Bone marrow (tissue), 2 donors: ENCODE measurements around the gene TNFRSF21.
"Not testable (repeated sequence)": the region's sequence is repeated elsewhere in the genome, so short reads cannot be mapped to it uniquely, and the experiment has no call there.

ENCODE experiments used
- DNase-seq, 2 donors: peaks; one replicate each; lab custom pipeline; 2025; lab: John Stamatoyannopoulos, UW

TNFRSF21 gene

DNA sequence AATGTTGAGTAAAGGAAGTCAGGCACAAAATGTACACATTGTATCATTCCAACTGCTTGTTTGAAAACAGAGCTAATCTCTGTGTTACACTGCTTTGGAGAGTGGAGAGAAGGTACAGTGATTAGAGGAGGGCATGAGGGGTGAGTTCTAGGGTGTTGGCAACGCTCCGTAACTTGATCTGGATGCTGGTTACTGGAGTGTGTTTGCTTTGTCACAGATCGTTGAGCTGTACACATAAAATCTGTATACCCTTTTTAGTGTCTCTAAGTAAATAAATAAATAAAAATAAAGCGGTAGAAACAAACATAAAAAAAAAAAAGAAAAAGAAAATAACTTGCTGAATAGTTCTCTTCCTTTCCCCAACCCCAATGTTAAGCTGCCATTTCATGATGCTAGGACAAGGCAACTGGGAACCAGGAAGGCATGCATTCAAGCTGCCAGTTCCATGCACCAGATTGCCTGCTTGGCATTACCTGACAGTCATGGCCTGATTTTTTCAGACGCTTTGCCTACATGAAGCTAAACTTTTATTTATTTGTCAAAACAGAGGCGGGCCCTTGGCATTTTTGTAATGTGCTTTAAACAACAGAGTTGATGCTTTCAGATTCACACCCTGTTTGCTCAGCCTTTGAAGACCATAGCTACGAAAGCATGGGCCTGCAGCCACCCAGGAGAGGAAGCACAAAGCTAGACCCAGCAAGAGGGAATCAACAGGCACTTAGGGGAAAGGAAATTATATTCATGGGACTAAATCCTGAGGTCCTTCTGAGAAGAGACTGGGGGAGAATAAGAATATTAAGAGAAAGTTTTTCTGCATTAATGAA, 21.2 kb downstream of the TNFRSF21 start:
- DNase-seq = no peak

DNA sequence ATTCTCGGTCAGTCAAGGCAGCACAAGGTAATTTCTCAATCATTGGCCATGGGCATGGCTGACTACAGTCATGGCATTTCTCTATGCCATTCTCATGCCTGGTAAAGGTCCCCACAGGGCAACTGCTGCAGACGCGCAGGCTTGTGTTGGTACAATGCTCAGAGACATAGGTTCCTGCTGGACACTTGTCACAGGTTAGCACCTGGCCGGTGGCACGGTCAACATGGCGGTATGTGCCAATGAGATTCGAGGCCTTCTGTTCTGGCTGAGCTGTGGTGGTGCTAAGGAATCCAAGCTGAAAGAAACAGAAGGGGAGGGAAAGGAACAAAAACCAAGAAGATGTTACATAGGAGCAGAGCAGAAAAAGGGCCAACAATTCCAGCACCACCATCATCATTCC, 23.4 kb downstream of the TNFRSF21 start:
- no peak for DNase-seq

DNA sequence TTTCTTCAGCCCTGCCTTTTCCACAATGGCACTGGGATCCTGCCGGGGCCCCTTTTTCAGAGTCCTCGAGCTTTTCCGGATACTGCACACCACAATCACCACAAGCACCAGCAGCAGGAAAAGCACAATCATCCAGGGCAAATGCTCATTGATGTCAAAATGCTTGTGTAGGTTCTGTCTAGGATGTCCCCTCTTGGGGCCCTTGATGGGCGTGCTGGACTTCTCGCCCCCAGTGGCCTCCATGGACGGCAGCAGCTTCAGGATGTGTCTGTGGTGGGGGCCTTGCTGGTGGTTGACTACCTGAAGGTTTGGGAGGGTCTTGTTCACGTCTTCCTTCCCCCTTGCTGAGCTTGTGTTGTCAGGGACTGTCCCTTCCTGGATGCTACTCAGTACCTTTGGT, 25.7 kb downstream of the TNFRSF21 start:
- DNase-seq = no peak

DNA sequence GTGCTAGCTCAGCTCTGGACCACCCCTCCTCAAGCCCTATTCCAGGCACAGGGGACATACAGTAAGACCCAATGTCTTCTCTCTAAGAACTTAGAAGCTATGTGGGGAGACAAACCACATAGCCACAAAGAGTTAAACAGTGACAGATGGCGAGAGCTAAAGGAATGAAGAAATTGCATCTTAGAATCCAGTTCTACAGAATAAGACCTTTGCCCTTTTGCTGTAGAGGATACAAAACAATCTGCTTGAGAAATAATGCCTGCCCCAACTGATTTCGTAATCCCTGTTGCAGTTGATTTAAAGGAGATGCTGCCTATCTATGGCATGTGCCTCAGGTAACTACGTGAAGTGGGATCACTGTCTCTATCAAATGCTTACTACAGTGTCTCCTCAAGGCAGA, 31.2 kb downstream of the TNFRSF21 start:
- DNase-seq = no peak

DNA sequence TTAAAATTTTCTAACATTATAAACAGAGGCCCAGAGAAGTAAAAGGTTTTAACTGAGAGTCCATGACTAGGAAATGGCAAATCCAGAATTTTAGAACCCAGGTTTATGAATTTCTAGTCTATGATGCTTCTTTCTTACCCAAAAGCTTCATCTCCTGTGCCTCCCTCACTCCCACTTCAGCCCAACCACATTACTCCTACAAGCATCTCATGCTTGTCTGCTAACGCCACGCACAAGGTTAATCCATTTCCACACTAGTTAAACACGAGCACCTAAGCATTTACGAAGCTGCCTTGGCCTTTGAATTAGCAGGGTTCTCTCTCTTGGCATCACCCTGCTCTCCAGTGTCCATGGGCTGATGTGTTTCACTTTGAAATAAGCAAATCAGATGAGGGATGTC, 32.0 kb downstream of the TNFRSF21 start:
- DNase-seq = no peak

DNA sequence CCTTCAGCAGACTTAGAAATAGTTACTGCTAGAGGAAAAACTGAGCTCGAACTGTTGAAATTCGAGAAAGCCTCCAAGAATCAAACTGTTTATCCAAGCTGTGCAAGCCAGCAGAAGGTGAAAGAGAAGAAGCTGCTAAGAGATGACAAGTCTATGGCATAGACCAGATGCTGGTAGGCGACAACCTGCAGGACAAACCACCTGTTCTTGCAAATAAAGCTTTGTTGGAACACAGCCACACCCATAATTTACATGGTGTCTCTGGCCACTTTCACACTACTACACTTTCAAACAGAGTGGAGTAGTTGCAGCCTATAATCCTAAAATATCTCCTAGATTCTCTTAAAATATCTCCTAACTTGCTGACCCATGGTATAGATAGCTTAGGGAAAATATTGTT, 33.3 kb downstream of the TNFRSF21 start:
- no peak for DNase-seq

DNA sequence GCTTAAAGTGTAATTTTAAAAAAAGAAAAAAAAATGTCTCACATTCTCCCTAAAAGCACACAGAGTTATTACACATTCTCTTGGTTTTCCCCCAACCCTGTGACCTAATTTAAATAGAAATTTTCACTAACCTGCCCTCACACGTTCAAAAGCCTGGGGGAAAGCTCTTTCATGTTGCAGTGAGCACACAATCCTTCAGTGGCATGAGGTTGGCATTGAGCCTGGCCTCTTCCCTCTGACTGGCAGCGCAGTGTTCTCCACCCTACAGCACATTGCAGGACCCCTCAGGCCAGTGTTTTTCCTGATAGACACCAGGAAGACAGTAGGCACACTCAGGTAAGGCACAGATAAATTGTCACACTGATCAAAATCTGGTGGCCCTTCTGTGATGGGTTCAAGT, 34.1 kb downstream of the TNFRSF21 start:
- DNase-seq = no peak

DNA sequence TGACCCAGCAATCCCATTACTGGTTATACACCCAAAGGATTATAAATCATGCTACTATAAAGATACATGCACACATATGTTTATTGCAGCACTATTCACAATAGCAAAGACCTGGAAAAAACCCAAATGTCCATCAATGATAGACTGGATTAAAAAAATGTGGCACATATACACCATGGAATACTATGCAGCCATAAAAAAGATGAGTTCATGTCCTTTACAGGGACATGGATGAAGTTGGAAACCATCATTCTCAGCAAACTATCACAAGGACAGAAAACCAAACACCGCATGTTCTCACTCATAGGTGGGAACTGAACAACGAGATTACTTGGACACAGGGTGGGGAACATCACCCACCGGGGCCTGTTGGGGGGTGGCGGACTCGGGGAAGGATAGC, 34.6 kb downstream of the TNFRSF21 start:
- DNase-seq = not testable (repeated sequence)

DNA sequence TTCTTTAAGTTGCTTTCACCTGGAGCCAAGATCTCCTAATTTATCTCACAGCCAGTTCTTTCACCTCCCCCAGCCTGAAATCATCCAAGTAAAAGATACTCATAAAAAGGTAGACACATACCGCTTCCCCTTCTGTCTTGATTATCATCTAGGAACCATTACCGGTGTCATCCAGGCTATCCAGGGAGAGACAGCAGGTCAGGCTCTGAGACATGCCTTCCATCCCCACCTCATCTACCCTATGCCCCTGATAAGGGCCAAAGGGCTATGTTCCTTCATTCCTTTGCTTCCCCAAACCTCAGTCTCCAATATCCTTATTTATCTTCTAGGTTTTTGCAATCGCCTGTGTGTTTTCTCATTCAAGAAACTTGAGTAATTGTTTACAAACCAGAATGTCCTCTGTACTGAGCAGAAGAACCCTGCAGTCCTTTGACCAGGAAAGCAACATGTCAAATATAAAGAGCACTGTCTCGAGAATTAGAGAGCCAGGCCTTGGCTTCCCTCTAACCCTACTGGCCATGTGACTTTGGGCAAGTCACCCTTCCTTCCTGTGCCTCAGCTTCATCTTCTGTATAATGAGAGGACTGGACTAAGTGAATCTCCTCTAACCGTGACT, 41.0 kb downstream of the TNFRSF21 start:
- no peak for DNase-seq

DNA sequence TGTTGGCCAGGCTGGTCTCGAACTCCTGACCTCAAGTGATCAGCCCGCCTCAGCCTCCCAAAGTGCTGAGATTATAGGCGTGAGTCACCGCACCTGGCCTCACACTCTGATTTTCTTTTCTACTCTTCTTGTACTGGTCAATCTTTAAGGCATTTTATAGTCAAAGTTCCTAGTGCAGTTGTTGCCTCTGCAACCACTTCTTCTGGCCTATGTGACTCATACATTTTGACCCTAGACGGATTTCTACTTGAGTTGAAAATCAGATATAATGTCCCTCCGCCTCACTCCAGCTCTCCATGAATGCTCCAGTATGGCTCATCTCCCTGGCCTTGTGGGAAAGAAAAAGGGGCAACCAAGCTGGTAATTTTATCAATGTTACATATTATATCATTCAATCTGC, 42.4 kb downstream of the TNFRSF21 start:
- DNase-seq = no peak

DNA sequence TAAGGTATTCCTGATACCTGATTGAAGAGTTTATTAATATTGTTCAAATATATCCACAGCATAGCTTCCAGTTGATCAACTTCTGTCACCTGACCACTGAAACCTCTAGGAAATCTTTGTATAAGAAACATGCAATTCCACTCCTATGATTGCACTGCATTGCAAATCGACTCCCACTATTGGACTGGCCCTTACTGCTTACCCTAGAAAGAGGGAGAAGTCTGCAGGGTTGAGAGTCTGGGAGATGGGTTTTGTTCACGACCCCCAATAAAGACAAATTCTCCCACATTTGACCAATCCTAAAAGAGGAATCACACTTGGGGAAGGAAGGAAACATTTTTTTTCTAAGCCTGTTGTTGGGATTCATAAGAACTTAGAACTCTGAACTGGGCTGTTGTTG, 43.7 kb downstream of the TNFRSF21 start:
- DNase-seq = no peak

DNA sequence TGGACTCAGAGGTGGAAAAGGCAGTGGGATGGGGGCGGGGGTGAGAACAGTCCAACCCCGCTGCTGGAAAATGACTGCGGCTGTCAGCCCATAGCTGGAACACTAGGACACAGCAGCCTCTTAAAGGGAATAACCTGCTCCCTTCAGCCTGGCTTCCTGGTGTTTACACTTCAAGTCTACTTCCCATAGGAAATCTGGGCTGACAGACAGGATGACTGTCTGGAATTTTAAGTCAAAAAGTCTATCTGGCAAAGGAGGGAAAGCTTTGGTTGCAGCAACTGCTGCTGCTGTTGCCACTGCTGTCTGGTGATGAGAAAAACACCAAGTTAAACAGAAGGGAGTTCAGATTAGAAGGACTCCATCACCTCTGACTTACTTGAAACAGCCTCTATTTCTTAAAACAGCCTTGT, 44.9 kb downstream of the TNFRSF21 start:
- DNase-seq = no peak

DNA sequence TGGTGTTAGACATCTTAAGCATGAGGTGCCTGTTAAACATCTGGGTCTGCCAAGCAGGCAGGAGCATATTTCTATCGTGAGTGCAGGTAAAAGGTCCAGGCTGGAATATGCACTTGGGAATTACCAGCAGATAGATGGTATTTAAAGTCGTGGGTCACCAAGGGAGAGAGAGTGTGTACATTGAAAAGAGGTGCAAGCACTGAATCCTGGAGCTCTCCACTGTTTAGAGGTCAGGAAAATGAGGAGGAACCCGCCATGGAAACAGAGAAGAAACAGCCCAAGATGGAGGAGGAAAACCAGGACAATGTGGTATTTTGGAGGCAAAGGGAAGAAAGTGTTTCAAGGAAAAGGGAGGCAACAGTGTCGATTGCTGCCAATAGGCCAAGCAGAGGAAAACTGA, 46.4 kb downstream of the TNFRSF21 start:
- no peak for DNase-seq

DNA sequence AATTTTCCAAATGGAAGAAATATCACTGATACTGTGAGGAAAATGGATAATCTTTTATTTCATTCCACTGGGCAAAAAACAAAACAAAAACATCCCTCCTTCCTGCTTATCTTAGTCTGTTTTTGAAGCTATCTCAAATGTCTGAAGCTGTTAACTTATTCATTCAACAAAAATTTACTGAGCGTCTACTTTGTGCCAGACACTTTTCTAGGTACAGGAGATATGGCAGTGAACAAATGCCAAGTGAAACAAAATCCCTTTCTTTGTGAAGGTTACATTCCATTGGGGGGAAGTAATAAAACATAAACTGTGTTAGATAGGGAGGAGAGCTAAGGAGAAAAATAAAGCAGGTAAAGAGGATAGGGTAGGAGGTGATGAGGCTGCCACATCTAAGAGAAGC, 47.5 kb downstream of the TNFRSF21 start:
- DNase-seq = no peak

DNA sequence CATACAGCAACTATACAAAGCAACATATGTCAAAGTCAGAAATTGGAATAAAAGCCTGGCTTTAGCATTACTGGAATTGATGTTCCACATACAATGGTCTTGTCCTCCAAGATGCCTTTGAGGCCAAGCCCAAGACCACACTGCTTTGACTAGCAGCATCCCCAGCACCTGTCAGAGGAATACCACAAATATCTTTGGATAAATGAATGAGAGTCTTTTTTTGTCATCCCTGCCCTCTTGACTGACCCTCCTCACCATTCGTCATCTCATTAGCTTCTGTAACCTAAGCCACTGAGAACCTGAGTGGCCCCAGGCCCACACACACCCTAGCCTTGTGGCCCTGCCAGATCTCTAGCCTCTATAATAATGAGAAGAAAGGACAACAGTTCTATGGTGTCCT, 48.5 kb downstream of the TNFRSF21 start:
- no peak for DNase-seq

DNA sequence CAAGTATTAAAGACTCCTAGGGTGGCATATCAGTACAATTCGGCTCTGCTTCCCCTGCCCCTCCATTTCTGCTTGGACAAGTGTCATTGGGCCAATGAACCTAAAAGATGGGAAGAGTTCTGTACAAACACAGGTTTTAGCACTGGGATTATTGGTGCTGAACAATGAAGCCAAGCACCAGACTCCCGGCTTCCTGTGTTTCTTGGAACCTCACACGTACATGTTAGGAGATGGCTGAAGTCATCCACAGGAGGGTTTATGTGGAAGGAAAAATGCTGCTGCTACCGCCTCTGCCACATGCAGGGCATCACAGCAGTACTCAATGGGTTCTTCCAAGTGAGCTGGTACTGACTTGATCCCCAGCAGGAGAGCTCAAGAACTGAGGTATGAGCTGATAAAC, 49.7 kb downstream of the TNFRSF21 start:
- no peak for DNase-seq

DNA sequence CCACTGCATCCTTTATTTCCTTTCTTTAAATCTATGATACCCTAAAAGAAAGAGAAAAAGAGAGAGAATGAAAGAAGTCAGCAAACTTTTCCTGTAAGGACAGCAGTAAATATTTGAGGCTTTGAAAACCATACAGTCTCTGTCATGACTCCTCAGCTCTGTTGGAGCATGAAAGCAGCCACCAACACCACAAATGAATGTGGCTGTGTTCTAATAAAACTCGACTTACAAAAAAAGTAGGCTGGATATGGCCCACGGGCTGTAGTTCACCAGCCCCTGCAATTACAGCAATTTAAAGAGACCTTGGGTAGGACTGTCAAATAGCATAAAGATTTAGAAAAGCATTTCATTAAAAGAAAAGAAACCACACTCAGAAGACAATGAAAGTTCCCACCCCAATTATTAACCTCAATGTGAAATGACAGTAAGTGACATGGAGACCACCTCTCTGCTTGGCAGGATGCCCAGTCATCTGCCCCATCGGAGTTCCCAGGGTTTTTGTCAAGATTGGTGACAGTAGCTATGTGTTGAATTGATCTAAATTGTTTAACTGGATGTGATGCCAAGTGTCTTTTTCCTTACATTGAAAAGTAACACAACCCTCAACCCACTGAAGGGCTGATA, 50.9 kb downstream of the TNFRSF21 start:
- no peak for DNase-seq

DNA sequence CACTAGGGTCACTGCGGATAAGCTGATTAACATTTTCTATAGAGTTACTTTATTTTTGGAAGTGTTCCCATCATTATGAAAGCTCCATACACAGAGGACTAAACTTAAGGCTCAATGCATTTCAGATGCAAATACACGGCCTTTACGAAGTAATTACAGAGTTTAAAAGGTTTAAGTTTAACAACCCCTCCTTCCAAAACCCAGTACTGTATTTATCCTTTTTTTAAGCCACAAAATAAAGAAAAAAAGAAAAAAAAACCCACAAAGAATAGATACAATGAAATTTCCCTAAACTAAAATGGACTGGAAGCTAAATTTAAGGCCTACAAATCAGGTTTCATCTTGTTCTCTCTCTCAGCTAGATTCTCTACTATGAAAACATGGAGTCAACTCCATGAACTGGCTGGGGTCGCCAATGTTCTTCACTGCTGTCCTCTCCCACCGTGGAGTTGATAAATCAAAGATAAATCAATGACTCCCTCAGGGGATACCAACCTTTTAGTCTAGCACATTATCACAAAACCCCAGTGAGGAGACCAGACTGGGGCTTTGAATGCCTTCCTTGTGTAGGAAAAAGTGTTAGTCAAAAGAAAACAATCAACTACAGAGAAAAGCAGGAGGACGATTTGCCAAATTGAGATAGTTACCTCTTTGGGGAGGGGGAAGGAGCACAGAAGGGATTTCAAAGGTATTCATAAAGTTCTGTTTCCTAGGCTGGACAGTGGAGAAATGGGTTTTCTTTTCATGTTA, 52.5 kb downstream of the TNFRSF21 start:
- DNase-seq = no peak

DNA sequence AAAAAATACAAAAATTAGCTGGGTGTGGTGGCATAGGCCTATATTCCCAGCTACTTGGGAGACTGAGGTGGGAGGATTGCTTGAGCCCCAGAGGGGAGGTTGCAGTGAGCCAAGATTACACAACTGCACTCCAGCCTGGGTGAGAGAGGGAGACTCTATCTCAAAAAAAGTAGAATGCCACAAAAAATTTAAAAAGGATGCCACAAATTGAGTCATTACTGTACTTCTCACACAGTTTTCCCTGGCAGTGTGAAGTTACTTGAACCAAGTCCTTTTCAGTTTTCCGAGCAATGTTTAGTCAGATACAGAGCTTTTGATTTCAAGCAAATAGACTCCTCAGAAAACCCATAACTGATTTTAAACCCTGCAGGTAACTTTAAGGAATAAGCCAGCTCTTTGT, 53.3 kb downstream of the TNFRSF21 start:
- DNase-seq = no peak

DNA sequence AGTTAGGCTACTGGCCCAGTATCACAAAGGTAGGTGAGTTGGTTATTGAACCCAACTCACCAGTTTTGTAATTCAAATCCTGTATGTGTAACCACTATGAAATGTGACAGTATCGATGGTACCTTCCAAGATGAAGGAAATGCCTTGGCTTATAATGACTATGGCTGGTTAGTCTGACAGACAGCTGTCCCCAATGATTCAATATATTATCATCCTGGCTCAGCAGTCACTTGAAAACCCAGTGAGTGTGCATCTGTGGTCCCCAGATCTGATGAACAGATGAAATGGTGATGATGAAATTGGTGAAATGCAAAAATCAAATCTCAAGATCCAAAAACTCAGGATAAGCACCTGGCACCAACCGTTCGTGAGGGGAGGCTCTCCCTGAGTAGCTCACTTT, 54.8 kb downstream of the TNFRSF21 start:
- DNase-seq = no peak

DNA sequence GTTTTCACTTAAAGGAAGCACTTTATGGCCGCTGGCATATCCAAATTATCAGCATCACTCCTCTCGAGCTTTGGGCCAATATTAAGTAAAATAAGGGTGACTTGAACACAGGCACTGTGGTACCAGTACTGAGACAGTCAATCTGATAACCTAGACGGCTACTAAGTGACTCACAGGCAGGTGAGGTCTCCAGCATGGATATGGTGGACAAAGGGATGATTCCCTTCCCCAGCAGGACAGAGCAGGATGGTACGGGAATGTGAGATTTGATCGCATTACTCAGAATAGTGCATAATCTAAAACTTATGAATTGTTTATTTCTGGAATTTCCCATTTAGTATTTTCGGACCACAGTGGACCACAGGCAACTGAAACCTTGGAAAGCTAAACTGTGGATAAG, 55.7 kb downstream of the TNFRSF21 start:
- no peak for DNase-seq

DNA sequence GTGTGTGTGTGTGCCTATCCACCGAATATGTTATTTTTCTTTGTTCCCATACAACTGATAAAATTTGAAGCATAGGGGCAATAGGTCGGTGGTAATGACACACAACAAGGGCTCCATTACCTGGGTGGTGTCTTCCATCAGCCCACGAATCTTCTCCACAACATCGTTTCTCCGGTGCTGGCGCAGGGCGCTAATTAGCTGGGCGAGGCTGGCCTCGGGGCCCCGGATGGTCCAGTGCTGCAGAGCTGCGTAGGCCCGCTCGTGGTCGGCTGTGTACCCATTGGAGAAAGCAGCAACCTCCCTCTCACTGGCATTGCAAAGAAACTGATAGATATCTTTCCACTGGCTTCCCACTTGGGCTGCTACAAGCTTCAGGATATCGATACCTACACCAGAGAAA, 56.6 kb downstream of the TNFRSF21 start:
- DNase-seq = no peak

DNA sequence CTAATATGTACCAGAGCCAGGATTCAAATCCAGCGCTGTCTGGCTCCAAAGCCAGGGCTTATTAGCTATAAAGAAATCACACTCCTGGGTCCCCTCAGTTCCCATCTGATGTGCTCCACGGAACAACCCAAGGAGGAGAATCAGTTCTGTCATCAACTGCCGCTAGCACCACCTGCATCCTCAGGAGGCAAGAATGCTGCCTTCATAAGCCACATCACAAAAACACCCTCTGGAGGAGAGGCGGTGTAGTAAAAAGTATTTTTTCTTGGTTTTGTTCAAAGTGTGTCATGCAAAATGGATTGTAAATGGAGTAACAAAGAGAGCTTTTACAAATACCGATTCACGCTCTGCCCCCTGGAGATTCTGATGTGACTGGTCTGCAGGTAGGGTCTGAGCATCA, 57.1 kb downstream of the TNFRSF21 start:
- DNase-seq = no peak
